Naive B cell (primary cell): ENCODE data around the gene KRTAP5-6. TPM values are rescaled to one million over a fixed set of nuclear protein-coding genes. Genes with fewer than 3 reads are reported as not detected.

Experiments
- ATAC-seq, 2 donors: fragments of 150-1000 bp; cut with Tn5 transposase; 2 replicates each; pipeline ENCODE4 v1.10.0; 2021; ENCODE audit warnings: low read depth in 2 of 2, mild to moderate bottlenecking in 2 of 2, moderate library complexity in 2 of 2
- DNase-seq: peaks from one replicate; pipeline ENCODE4 v3.0.0; 2022
- H3K27ac Mint-ChIP-seq, 6 donors: one replicate each; pipeline ENCODE4 v1.8.0; 2020 to 2022; ENCODE audit warnings: mild to moderate bottlenecking in 6 of 6, mixed read lengths in 6 of 6, moderate library complexity in 5 of 6, inconsistent platforms in 2 of 6
- H3K27me3 Mint-ChIP-seq, 3 donors: one replicate each; pipeline ENCODE4 v1.8.0; 2021 to 2022; ENCODE audit warnings: mixed read lengths in 3 of 3, mild to moderate bottlenecking in 1 of 3
- H3K36me3 Mint-ChIP-seq, 2 donors: one replicate each; pipeline ENCODE4 v1.8.0; 2020 to 2022; ENCODE audit warnings: mixed read lengths in 2 of 2, inconsistent platforms in 1 of 2, mild to moderate bottlenecking in 1 of 2
- H3K4me1 Mint-ChIP-seq, 3 donors: one replicate each; pipeline ENCODE4 v1.8.0; 2020 to 2022; ENCODE audit warnings: mixed read lengths in 3 of 3, inconsistent platforms in 1 of 3, mild to moderate bottlenecking in 1 of 3, moderate library complexity in 1 of 3
- H3K4me3 Mint-ChIP-seq, 8 donors: one replicate each; pipeline ENCODE4 v1.8.0; 2020 to 2022; ENCODE audit warnings: mild to moderate bottlenecking in 8 of 8, mixed read lengths in 8 of 8, moderate library complexity in 8 of 8, inconsistent platforms in 2 of 8
- H3K9me3 Mint-ChIP-seq, 7 donors: one replicate each; pipeline ENCODE4 v1.8.0; 2020 to 2022; ENCODE audit warnings: mixed read lengths in 7 of 7, mild to moderate bottlenecking in 5 of 7, inconsistent platforms in 2 of 7, moderate library complexity in 1 of 7
- polyA plus RNA-seq, 6 donors: library from polyadenylated mRNA; unstranded; fragments of 300-500 nt; fragmentation: Illumina TruSeq; gene quantifications; one replicate each; pipeline ENCODE4 v1.2.3, GENCODE V29; 2021; ENCODE audit warnings: low read depth in 6 of 6

KRTAP5-6 gene
- polyA plus RNA-seq, 6 donors from 2014 or later = not detected

DNA sequence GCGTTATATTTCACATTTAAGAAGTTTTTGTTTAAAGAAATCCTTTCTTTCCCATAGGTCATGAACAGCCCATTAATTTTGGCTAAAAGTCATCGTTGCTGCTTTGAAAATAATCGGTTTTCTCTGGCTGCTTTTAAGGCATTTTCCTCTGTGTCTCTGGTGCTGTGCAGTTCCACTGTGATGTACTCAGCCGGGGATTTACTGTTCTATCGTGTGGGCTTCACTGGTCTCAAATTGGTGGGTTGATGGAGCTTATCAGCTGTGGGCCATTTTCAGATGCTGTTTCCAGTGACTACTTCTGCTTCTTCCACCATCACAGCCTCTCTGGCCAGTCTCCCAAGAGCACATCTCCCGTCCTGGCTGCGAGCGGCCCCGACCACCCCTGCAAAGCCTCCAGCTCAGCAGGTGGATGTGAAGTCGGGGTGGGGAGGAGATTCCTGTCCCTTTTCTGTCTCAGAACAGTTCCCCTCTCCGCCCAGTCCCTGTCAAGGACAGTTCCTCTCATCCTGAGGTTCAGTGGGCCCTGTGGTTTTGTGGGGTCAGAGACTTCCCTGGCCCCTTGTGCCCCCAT is 33.1 kb downstream of the KRTAP5-6 start:
- H3K4me1 Mint-ChIP-seq = peaks cover 22 to 31% (median 23%) of the 10 kb centered on the region in 3 donors
- H3K27ac Mint-ChIP-seq = peak overlapping the region in 1 of 6 donors; percentile 23
- H3K4me3 Mint-ChIP-seq = peak overlapping the region in 2 of 8 donors; percentile 32
- ATAC-seq (no peak), DNase-seq (no peak)
- peaks cover 30 to 74% (median 66%) of the 10 kb centered on the region in 3 donors for H3K27me3 Mint-ChIP-seq
- H3K9me3 Mint-ChIP-seq = peaks cover 0 to 8% (median 0%) of the 10 kb centered on the region in 7 donors
- H3K36me3 Mint-ChIP-seq = no peaks in the 10 kb centered on the region

GRCh38 chr11:1731451-1732059 is 34.6 kb downstream of the KRTAP5-6 start:
- Mint-ChIP-seq H3K27ac (no peak overlapping the region), H3K4me1 (peaks cover 22 to 31% (median 23%) of the 10 kb centered on the region in 3 donors), H3K36me3 (peaks cover 0 to 12% of the 10 kb centered on the region in 2 donors), H3K27me3 (peaks cover 40 to 78% (median 75%) of the 10 kb centered on the region in 3 donors), H3K9me3 (peaks cover 9 to 16% (median 13%) of the 10 kb centered on the region in 7 donors), H3K4me3 (no peak overlapping the region)
- ATAC-seq (no peak), DNase-seq (no peak)

DNA sequence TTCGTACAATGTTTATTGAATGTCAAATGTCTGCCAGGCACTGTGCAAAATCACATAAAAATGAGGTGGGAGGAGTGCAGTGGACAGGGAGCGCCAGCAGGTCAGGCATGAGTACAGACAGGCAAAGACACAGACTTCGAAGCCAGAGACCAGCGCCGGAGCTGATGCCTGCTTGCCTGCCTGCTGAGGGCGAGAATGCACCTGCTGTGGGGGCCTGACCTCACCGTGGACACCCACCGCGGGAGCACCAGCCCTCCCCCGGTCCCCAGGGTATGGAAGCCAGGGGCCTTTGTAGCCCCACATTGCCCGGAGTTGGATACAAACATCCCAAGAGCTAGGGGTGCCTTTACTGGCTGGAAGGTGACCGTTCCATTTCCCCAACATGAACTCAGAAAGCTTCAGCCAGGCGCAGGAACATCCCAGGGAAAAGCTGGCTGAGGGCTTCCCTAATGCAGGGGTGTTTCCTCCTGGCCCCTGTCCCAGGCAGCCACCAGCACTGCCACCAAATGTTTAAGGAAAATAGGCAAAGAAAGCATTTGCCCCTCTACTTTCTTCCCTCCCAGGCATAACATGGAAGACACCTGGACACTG is 35.5 kb downstream of the KRTAP5-6 start:
- Mint-ChIP-seq H3K27ac (no peak overlapping the region), H3K36me3 (peaks cover 0 to 16% of the 10 kb centered on the region in 2 donors), H3K9me3 (peaks cover 12 to 23% (median 19%) of the 10 kb centered on the region in 7 donors), H3K4me1 (peaks cover 22 to 31% (median 23%) of the 10 kb centered on the region in 3 donors), H3K27me3 (peaks cover 36 to 72% (median 71%) of the 10 kb centered on the region in 3 donors), H3K4me3 (no peak overlapping the region)
- DNase-seq (no peak), ATAC-seq (no peak)

DNA sequence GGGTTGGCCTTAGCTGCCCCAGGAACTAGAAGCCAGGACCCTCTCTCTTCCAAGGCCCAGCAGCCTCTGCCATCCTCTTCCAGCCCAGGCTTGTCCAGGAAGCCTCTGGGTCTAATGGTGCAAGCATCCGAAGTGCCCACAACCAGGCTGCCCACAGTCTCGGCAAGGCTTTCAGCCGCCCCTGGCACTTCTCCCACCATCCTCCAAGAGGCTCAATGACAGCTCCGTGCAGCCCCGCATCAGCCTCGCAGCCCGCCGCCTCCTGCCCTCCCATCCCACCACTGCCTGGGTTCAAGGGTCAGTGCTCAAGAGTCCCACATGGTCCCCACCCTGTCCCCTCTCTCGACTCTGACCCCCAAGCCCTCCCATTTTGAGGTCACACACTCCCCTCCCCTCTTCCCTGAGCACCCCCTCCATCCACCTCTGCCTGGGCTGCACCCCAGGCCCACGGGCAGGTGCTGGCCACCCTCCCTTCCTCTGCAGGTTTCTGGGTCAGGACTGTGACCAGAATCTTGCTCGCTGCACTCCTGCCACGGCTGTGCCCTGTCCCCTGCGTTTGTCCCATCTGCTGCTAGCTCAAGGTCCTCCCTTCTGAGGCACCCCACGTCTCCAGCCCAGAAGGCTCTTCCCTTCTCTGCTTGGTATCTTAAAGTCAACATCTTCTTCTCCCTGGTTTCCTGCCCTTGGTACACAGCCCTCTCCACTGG is 36.2 kb downstream of the KRTAP5-6 start:
- Mint-ChIP-seq H3K36me3 (peaks cover 0 to 16% of the 10 kb centered on the region in 2 donors), H3K27me3 (peaks cover 37 to 72% (median 71%) of the 10 kb centered on the region in 3 donors), H3K9me3 (peaks cover 13 to 29% (median 26%) of the 10 kb centered on the region in 7 donors), H3K4me3 (no peak overlapping the region), H3K4me1 (peaks cover 18 to 26% (median 20%) of the 10 kb centered on the region in 3 donors), H3K27ac (peak overlapping the region in 1 of 6 donors; percentile 32)
- ATAC-seq (no peak), DNase-seq (no peak)

GRCh38 chr11:1733716-1734640 is 37.0 kb downstream of the KRTAP5-6 start:
- H3K4me3 Mint-ChIP-seq = peak overlapping the region in 2 of 8 donors; percentile 30 to 78
- H3K36me3 Mint-ChIP-seq = peaks cover 0 to 16% of the 10 kb centered on the region in 2 donors
- no peak for ATAC-seq
- H3K4me1 Mint-ChIP-seq = peaks cover 10 to 18% (median 16%) of the 10 kb centered on the region in 3 donors
- peaks cover 17 to 34% (median 26%) of the 10 kb centered on the region in 7 donors for H3K9me3 Mint-ChIP-seq
- no peak for DNase-seq
- peaks cover 37 to 71% (median 69%) of the 10 kb centered on the region in 3 donors for H3K27me3 Mint-ChIP-seq
- peak overlapping the region in 1 of 6 donors; percentile 32 for H3K27ac Mint-ChIP-seq

DNA sequence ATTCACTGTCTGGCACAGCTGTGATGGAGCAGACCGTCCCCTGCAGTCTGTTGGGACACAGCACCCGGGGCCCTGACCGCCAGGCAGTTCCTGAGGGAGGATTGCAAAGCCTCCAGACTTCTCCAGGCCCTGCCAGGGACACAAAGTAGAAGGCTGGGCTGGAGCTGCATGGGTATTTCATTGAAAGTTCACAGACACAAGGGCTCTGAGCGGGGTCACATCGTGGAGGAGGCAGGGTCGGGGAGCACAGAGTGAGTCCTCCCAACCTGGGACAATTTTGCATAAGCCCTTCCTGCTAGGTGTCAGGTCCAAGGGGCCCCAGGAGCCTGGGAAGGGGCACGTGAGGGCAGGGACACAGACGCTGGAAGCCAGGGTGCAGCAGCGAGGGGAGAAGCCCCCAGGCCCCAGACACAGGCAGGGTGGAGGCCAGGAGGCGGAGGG is 37.7 kb downstream of the KRTAP5-6 start:
- H3K9me3 Mint-ChIP-seq = peaks cover 17 to 34% (median 26%) of the 10 kb centered on the region in 7 donors
- H3K36me3 Mint-ChIP-seq = peaks cover 0 to 16% of the 10 kb centered on the region in 2 donors
- DNase-seq = no peak
- peaks cover 7 to 15% (median 11%) of the 10 kb centered on the region in 3 donors for H3K4me1 Mint-ChIP-seq
- H3K27me3 Mint-ChIP-seq = peaks cover 37 to 74% (median 68%) of the 10 kb centered on the region in 3 donors
- H3K27ac Mint-ChIP-seq = no peak overlapping the region
- H3K4me3 Mint-ChIP-seq = no peak overlapping the region
- ATAC-seq = no peak

DNA sequence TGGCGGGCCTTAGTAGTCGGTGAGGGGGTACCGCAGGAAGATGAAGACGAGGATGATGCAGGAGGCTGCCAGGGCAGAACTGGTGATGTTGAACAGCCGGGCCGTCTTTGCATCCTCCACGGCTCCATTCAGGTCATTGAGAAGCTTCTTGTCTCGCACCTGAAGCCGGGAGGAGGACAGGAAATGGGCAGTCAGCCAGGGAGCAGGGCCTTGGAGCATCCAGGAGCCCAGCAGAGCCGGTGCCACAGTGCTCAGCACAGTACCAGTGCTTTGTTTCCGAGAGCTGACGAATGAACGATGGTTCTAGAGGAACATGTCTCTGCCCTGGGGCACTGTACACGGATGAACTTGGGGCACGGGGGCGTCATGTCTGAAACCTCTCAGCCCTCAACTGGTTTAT is 38.3 kb downstream of the KRTAP5-6 start:
- H3K36me3 Mint-ChIP-seq = peaks cover 0 to 16% of the 10 kb centered on the region in 2 donors
- DNase-seq (no peak), ATAC-seq (no peak)
- peaks cover 32 to 77% (median 66%) of the 10 kb centered on the region in 3 donors for H3K27me3 Mint-ChIP-seq
- peaks cover 17 to 34% (median 27%) of the 10 kb centered on the region in 7 donors for H3K9me3 Mint-ChIP-seq
- no peak overlapping the region for H3K4me3 Mint-ChIP-seq
- H3K4me1 Mint-ChIP-seq = peaks cover 5 to 15% (median 7%) of the 10 kb centered on the region in 3 donors
- no peak overlapping the region for H3K27ac Mint-ChIP-seq

DNA sequence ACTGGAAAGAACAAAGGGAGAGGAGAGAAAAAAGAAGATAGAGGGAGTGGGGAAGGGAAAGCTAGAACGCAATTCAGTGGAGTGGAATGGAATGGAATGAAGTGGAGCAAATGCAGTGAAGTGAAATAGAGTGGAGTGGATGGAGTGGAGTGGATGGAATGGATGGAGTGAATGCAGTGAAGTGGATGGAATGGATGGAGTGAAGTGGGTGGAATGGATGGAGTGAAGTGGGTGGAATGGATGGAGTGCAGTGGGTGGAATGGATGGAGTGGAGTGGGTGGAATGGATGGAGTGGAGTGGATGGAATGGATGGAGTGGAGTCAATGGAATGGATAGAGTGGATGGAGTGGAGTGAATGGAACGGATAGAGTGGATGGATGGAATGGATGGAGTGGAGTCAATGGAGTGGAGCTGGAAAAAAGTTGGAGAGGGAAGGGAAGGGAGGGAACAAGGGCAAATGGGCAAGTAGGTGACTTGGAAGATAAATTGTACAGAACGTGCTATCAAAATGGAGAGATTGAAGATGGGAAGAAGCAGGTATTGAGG is 39.5 kb downstream of the KRTAP5-6 start:
- DNase-seq = no peak
- Mint-ChIP-seq H3K27ac (no peak overlapping the region), H3K4me1 (peaks cover 3 to 7% (median 5%) of the 10 kb centered on the region in 3 donors), H3K27me3 (peaks cover 23 to 68% (median 57%) of the 10 kb centered on the region in 3 donors), H3K4me3 (no peak overlapping the region), H3K9me3 (peaks cover 17 to 34% (median 27%) of the 10 kb centered on the region in 7 donors), H3K36me3 (peaks cover 0 to 16% of the 10 kb centered on the region in 2 donors)
- ATAC-seq = no peak

- DNase-seq = no peak
- Mint-ChIP-seq H3K27ac (no peak overlapping the region), H3K36me3 (peaks cover 0 to 16% of the 10 kb centered on the region in 2 donors), H3K9me3 (peaks cover 15 to 34% (median 27%) of the 10 kb centered on the region in 7 donors), H3K4me1 (peaks cover 0 to 5% (median 4%) of the 10 kb centered on the region in 3 donors), H3K4me3 (no peak overlapping the region), H3K27me3 (peaks cover 20 to 61% (median 50%) of the 10 kb centered on the region in 3 donors)
- ATAC-seq = no peak
Measured at GRCh38 chr11:1737080-1737757, 40.2 kb downstream of the KRTAP5-6 start.

DNA sequence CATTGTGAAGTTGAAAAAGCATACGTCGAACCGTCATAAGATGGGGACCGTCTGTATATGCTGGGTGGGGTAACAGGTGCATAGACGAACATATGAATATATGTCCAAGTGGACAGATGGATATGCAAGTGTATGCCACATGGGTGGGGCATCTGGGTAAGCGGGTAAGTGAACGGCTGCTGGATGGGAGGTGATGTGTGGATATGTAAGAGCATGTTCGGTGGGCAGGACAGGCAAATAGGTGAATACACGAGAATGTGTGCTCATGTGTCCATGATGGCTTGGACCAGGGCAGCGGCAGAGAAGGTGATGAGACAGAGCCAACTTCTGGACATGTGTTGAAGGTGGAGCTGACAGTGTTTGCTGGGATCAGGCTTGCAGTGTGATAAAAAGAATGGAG is 41.4 kb downstream of the KRTAP5-6 start:
- Mint-ChIP-seq H3K36me3 (peaks cover 0 to 16% of the 10 kb centered on the region in 2 donors), H3K4me3 (no peak overlapping the region), H3K9me3 (peaks cover 15 to 34% (median 27%) of the 10 kb centered on the region in 7 donors), H3K27me3 (peaks cover 17 to 56% (median 46%) of the 10 kb centered on the region in 3 donors), H3K4me1 (peaks cover 0 to 5% (median 3%) of the 10 kb centered on the region in 3 donors), H3K27ac (no peak overlapping the region)
- DNase-seq (no peak), ATAC-seq (no peak)

- ATAC-seq (no peak), DNase-seq (no peak)
- Mint-ChIP-seq H3K27me3 (peaks cover 17 to 45% (median 34%) of the 10 kb centered on the region in 3 donors), H3K27ac (no peak overlapping the region), H3K4me3 (peak overlapping the region in 1 of 8 donors; percentile 30), H3K9me3 (peaks cover 15 to 34% (median 27%) of the 10 kb centered on the region in 7 donors), H3K36me3 (peaks cover 0 to 16% of the 10 kb centered on the region in 2 donors), H3K4me1 (no peaks in the 10 kb centered on the region)
Measured at GRCh38 chr11:1739576-1739975, 42.6 kb downstream of the KRTAP5-6 start.
